Gastrocnemius medialis (tissue), 4 donors: Measurements from ENCODE around the gene TMEM17.

Experiments
- POLR2A ChIP-seq, 2 donors: fragments of 450-650 bp; IDR thresholded peaks; one replicate each; pipeline ENCODE4 v1.6.1; 2017; ENCODE audit warnings: antibody characterized with exemption in 2 of 2, mild to moderate bottlenecking in 2 of 2, moderate library complexity in 2 of 2
- TF ChIP-seq, protein P1 (sequence below), 5 experiments: fragments of 450-650 bp in 3 of 5; fragments of 200-600 bp in 2 of 5; sonication (generic) in 2 of 5; IDR thresholded peaks in 4 of 5; conservative IDR thresholded peaks in 1 of 5; 1 replicate in 4 of 5; 2 replicates in 1 of 5; pipeline ENCODE4 v1.5.1; 2016 to 2019; ENCODE audit warnings: antibody characterized with exemption in 5 of 5, mild to moderate bottlenecking in 3 of 5, moderate library complexity in 3 of 5

DNA sequence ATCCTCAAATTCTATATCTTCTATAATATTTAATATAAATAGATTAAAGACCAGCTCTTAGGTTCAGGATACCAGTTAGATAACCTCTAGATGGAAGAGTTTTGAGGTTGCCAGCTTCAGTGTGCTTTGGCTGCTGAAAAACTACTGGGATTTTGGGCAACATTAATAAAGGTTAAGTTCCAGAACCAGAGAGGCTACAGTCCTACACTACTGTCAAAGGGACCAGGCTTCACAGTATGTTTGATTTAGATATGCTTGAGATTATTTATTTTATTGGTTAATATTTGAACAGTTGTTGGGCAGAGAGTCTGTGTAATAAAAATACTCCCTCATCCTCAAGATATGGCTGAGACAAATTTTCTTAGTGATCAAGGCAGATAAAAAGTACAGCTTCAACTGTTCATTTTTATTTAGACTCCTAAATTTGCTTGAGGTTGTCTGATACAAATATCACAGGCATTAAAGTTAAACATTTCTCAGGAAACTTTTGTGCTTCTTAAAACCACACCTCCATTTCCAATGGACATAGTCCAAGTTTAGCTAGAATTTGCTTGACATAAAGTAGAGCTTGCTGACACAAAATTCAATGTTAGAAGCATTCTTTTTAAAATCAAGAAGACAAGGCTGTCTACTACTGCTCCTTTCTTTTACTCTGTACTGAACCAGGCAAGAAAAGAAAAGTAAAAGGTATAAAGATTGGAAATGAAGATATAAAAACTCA lies 19.7 kb upstream of the TMEM17 start:
- TF ChIP-seq POLR2A (IDR thresholded peaks at IDR 0.05), result no peak
- TF ChIP-seq, protein P1, sequence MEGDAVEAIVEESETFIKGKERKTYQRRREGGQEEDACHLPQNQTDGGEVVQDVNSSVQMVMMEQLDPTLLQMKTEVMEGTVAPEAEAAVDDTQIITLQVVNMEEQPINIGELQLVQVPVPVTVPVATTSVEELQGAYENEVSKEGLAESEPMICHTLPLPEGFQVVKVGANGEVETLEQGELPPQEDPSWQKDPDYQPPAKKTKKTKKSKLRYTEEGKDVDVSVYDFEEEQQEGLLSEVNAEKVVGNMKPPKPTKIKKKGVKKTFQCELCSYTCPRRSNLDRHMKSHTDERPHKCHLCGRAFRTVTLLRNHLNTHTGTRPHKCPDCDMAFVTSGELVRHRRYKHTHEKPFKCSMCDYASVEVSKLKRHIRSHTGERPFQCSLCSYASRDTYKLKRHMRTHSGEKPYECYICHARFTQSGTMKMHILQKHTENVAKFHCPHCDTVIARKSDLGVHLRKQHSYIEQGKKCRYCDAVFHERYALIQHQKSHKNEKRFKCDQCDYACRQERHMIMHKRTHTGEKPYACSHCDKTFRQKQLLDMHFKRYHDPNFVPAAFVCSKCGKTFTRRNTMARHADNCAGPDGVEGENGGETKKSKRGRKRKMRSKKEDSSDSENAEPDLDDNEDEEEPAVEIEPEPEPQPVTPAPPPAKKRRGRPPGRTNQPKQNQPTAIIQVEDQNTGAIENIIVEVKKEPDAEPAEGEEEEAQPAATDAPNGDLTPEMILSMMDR (IDR thresholded peaks at IDR 0.05 in 4 of 5, conservative IDR thresholded peaks at IDR 0.05 in 1 of 5), result no peak
